Heart left ventricle (tissue), 16 donors: ENCODE results near the gene RPL12. TPM values are rescaled to one million over a fixed set of nuclear protein-coding genes. Genes with fewer than 3 reads are reported as not detected.

Experiments
- ATAC-seq, 4 donors: fragments of 200-7000 bp; cut with Tn5 transposase; one replicate each; pipeline ENCODE4 v1.9.1; 2020 to 2022; ENCODE audit warnings: moderate library complexity in 4 of 4, mild to moderate bottlenecking in 3 of 4, moderate number of reproducible peaks in 1 of 4
- DNase-seq, 5 donors: peaks; one replicate each; pipeline ENCODE4 v3.0.0-alpha.2; 2020
- H3K27ac ChIP-seq, 12 donors: fragments of 200-600 bp; sonication (generic) in 4 of 12; one replicate each; pipeline versions ENCODE4 v1.5.0 to v1.8.0; 2016 to 2022; ENCODE audit warnings: mild to moderate bottlenecking in 2 of 12
- H3K27me3 ChIP-seq, 9 donors: fragments of 200-600 bp; sonication (generic) in 2 of 9; one replicate each; pipeline versions ENCODE4 v1.5.1 to v1.8.0; 2016 to 2022; ENCODE audit warnings: mild to moderate bottlenecking in 3 of 9
- H3K36me3 ChIP-seq, 9 donors: fragments of 200-600 bp; sonication (generic) in 2 of 9; one replicate each; pipeline versions ENCODE4 v1.5.0 to v1.8.0; 2018 to 2022; ENCODE audit warnings: mild to moderate bottlenecking in 2 of 9
- H3K4me1 ChIP-seq, 12 donors: fragments of 200-600 bp; sonication (generic) in 4 of 12; one replicate each; pipeline versions ENCODE4 v1.5.0 to v1.8.0; 2016 to 2022; ENCODE audit warnings: mild to moderate bottlenecking in 3 of 12
- H3K4me3 ChIP-seq, 12 donors: fragments of 200-600 bp; sonication (generic) in 4 of 12; one replicate each; pipeline versions ENCODE4 v1.5.0 to v1.8.0; 2017 to 2022; ENCODE audit warnings: mild to moderate bottlenecking in 9 of 12, moderate library complexity in 4 of 12
- H3K9me3 ChIP-seq, 12 donors: fragments of 200-600 bp; sonication (generic) in 4 of 12; one replicate each; pipeline versions ENCODE4 v1.5.0 to v1.8.0; 2016 to 2022; ENCODE audit warnings: mild to moderate bottlenecking in 1 of 12
- POLR2A ChIP-seq, 2 donors: fragments of 450-650 bp; IDR thresholded peaks; one replicate each; pipeline ENCODE4 v1.6.1; 2017; ENCODE audit warnings: antibody characterized with exemption in 2 of 2, mild to moderate bottlenecking in 2 of 2, moderate library complexity in 2 of 2
- WGBS, 4 donors: extraction: QIAGEN DNeasy Blood & Tissue Kit in 2 of 4; methylation state at CpG; one replicate each; pipeline versions ENCODE4 v1.1.5 to v1.1.7; 2013 to 2018; 5-methylcytosine and 5-hydroxymethylcytosine counted together
- intact Hi-C, 10 donors: fragments of 100-400 bp; cut with DNase I; formaldehyde crosslinking; loops; one replicate each; pipeline versions ENCODE4 v1.11.1 to v1.14.2; 2022
- polyA plus RNA-seq, 2 donors: library from polyadenylated mRNA; stranded (reverse); fragments of 200-250 nt; gene quantifications; one replicate each; pipeline ENCODE4 v1.2.3, GENCODE V29; 2013
- total RNA-seq, 9 donors: library from RNA; depleted of rRNA in 2 of 9; stranded (reverse); fragments of >200 nt in 2 of 9; fragmentation: NEBNext Ultra II Directional in 3 of 9; extraction: Animal tissue kit (Norgen Biotek cat#: 25700) in 3 of 9; gene quantifications; one replicate each; pipeline versions ENCODE4 v1.1.0 to v1.2.4, GENCODE V29; 2016 to 2023
- TF ChIP-seq, protein P1 (sequence below), 12 donors: fragments of 200-600 bp; sonication (generic) in 4 of 12; IDR thresholded peaks; one replicate each; pipeline versions ENCODE4 v1.5.0 to v1.8.0; 2018 to 2022; ENCODE audit warnings: antibody characterized with exemption in 12 of 12, mild to moderate bottlenecking in 5 of 12
- donor health status: ischemic (EF 13 %, LVEDD 7.1; RV severe dilation, severe dysfunction).
- donor health status: healthy with polysubstance abuse.
- donor health status: DM: no; HTN: yes; CAD: no.
- donor health status: DM: no; HTN: no; CAD: no.
- donor health status: ischemic (EF 25% LVEDD 6.9; RV normal size, moderate dysfunction).
- donor health status: ischemic (EF 25% LVEDD 5.7; RV mildly dilated, moderate dysfunction).
- donor health status: healthy.
- donor health status: DM: yes; HTN: yes; CAD: no.
- donor health status: ischemic (EF 35%, LVEDD 5.7; RV mildly dilated, moderate dysfunction).
- donor health status: nonischemic (EF 11% LVEDD 7.7; RV severe dilation, severe dysfunction).
- donor health status: DM: yes; HTN: yes; CAD: no.
- donor health status: PGD.
- donor health status: ischemic (EF 29% LVEDD 5.4; RV normal size, mild dysfunction).
- donor health status: nonischemic (EF 23%, LVEDD 6.1; RV moderate dilation, normal function).

RPL12 gene
- total and polyA plus RNA-seq, 11 donors, result 408 to 1,523 (median 665) TPM

DNA sequence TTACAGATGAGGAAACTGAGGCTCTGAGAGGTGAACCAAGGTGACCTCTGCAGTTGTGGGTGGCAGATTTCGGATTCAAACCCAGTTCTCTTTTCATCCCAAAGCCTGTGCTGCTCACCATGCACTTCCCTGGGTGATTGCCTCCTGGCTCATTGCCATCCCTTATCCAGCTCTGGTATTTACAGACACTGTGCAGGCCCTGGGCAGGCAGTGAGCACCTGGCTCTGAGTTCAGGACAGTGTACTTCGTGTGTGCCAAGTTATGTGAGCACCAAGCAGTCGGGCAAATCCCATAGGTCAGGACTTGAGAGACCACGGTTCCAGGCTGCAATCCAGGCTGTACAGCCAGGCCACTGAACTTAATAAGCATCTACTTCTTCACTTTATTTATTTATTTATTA, 1.5 kb upstream of the RPL12 start:
- intact Hi-C loops, result loop anchor here in 1 of 10 donors (10.0 kb wide), 1 partner anchor 228 kb away; no protein-coding TSS in a partner anchor
- H3K27me3 ChIP-seq, result no peaks in the 10 kb centered on the region
- H3K27ac ChIP-seq, result peak overlapping the region in 11 of 12 donors; percentile 17 to 98 (median 95)
- H3K9me3 ChIP-seq, result no peaks in the 10 kb centered on the region
- WGBS, 4 donors, result 42 to 55% (median 46%) methylated on average over 4 of the region's 4 CpGs
- peak; percentile 62 to 71 (median 66) for ATAC-seq
- peak overlapping the region in 8 of 12 donors; percentile 73 to 93 (median 92) for H3K4me3 ChIP-seq
- no peak for TF ChIP-seq POLR2A (IDR thresholded peaks at IDR 0.05)
- TF ChIP-seq, protein P1, sequence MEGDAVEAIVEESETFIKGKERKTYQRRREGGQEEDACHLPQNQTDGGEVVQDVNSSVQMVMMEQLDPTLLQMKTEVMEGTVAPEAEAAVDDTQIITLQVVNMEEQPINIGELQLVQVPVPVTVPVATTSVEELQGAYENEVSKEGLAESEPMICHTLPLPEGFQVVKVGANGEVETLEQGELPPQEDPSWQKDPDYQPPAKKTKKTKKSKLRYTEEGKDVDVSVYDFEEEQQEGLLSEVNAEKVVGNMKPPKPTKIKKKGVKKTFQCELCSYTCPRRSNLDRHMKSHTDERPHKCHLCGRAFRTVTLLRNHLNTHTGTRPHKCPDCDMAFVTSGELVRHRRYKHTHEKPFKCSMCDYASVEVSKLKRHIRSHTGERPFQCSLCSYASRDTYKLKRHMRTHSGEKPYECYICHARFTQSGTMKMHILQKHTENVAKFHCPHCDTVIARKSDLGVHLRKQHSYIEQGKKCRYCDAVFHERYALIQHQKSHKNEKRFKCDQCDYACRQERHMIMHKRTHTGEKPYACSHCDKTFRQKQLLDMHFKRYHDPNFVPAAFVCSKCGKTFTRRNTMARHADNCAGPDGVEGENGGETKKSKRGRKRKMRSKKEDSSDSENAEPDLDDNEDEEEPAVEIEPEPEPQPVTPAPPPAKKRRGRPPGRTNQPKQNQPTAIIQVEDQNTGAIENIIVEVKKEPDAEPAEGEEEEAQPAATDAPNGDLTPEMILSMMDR (IDR thresholded peaks at IDR 0.05), result no peak
- DNase-seq, result peak; percentile 79 to 93 (median 81)
- peaks cover 7 to 58% (median 36%) of the 10 kb centered on the region in 12 donors for H3K4me1 ChIP-seq
- peaks cover 0 to 53% (median 41%) of the 10 kb centered on the region in 9 donors for H3K36me3 ChIP-seq

DNA sequence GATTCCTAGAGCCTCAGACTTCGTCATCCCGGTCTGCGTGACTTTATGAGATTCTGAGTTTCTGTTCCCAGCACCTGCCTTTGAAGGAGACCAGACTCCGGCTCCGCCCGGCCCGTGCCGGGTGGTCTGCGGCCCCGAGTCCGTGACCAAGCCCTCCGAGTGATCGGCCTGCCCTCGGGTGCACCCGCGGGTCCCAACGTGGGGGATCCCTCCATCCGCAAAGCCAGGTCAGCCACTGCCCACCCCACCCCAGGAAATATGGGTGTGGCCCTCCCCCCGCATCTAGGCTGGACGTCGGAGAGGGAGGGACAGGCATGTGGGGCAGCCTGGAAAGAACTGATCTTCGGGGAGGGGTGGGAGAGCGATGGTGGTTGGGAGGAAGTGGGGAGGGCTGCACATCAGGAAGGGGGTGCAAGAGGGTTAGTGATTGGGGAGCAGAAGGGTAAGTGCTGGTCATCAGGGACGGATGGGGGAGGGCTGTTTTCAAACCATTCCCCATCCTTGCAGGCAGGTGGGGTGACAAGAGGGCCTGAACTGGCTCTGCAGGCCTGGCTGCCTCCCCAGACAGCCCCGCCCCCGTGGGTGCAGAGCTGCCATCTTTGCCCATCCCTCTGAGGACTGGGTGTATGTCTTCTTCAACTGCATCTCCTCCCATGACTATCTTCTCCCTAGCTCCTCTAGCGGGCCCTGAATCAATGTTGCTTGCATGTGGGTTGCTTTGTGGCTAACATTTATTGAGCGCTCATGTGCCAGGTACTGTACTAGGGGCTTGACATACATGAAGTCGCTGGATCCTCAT, 851 bp upstream of the RPL12 start:
- intact Hi-C loops, result loop anchor here in 4 of 10 donors (1.0 to 10.0 kb wide), 3 partner anchors 28 to 227 kb away; partner anchors contain the start of genes ZNF79 (in 3 of the 4) and SLC2A8 (in 1 of the 4)
- peaks cover 7 to 58% (median 36%) of the 10 kb centered on the region in 12 donors for H3K4me1 ChIP-seq
- 10 to 14% (median 11%) methylated on average over 27 to 29 of the region's 29 CpGs for WGBS, 4 donors

DNA sequence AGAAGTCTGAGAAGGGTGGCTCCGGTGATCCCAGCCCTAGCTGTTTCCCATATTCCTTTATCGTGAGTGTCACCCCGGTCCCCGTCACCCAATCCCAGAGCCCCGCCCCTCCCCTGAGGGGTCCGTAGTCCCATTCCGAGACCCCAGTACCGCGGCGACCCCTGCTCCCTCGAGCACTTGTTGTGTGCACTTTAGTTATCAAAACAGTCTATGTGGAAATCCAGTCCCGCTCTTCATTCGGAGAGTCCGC, 327 bp upstream of the RPL12 start:
- intact Hi-C loops, result loop anchor here in 4 of 10 donors (1.0 to 10.0 kb wide), 3 partner anchors 27 to 227 kb away; partner anchors contain the start of genes ZNF79 (in 3 of the 4) and SLC2A8 (in 1 of the 4)
- peaks cover 7 to 58% (median 36%) of the 10 kb centered on the region in 12 donors for H3K4me1 ChIP-seq
- 0 to 1% (median 0%) methylated on average over 12 to 14 of the region's 14 CpGs for WGBS, 4 donors

More for the DNA sequence above, 851 bp upstream of the RPL12 start:
- DNase-seq (peak; percentile 50 to 76 (median 58)), ATAC-seq (peak; percentile 10 to 44 (median 34))
- H3K27me3 ChIP-seq, result no peaks in the 10 kb centered on the region
- peaks cover 0 to 53% (median 41%) of the 10 kb centered on the region in 9 donors for H3K36me3 ChIP-seq
- H3K27ac ChIP-seq, result peak overlapping the region; percentile 90 to 98 (median 95)
- H3K9me3 ChIP-seq, result no peaks in the 10 kb centered on the region
- TF ChIP-seq, protein P1 (IDR thresholded peaks at IDR 0.05), result no peak
- TF ChIP-seq POLR2A (IDR thresholded peaks at IDR 0.05), result no peak
- H3K4me3 ChIP-seq, result peak overlapping the region; percentile 64 to 93 (median 89)

More for the DNA sequence above, 327 bp upstream of the RPL12 start:
- no peak for DNase-seq
- H3K27me3 ChIP-seq, result no peaks in the 10 kb centered on the region
- TF ChIP-seq, protein P1 (IDR thresholded peaks at IDR 0.05), result no peak
- no peak for TF ChIP-seq POLR2A (IDR thresholded peaks at IDR 0.05)
- no peaks in the 10 kb centered on the region for H3K9me3 ChIP-seq
- H3K4me3 ChIP-seq, result peak overlapping the region; percentile 64 to 93 (median 89)
- no peak for ATAC-seq
- peak overlapping the region; percentile 90 to 98 (median 95) for H3K27ac ChIP-seq
- H3K36me3 ChIP-seq, result peaks cover 0 to 53% (median 42%) of the 10 kb centered on the region in 9 donors
